HG02852 (cell line): ENCODE measurements around the gene UCP3.

Source experiments
- ATAC-seq: cut with Tn5 transposase; IDR thresholded peaks from one replicate; pipeline ENCODE4 v1.9.1; 2021; ENCODE audit warnings: mild to moderate bottlenecking, moderate library complexity; ENCODE audit not compliant: unreplicated experiment

UCP3 gene

GRCh38 chr11:73980001-73980961, 28.6 kb downstream of the UCP3 start:
- ATAC-seq: peak; percentile 47

- no peak for ATAC-seq
Observed at GRCh38 chr11:73978576-73979086, 30.3 kb downstream of the UCP3 start.

GRCh38 chr11:73977856-73978519, 30.9 kb downstream of the UCP3 start:
- no peak for ATAC-seq

GRCh38 chr11:73976451-73977151, 32.3 kb downstream of the UCP3 start:
- no peak for ATAC-seq

GRCh38 chr11:73975479-73975757, 33.5 kb downstream of the UCP3 start:
- ATAC-seq: no peak

GRCh38 chr11:73974604-73975478, 34.0 kb downstream of the UCP3 start:
- ATAC-seq: no peak

- no peak for ATAC-seq
Observed at GRCh38 chr11:73972620-73973449, 36.0 kb downstream of the UCP3 start.

GRCh38 chr11:73972187-73972586, 36.7 kb downstream of the UCP3 start:
- ATAC-seq: no peak

GRCh38 chr11:73971175-73971719, 37.6 kb downstream of the UCP3 start:
- no peak for ATAC-seq

- ATAC-seq: no peak
Observed at GRCh38 chr11:73969991-73970800, 38.7 kb downstream of the UCP3 start.

GRCh38 chr11:73969091-73969490, 39.8 kb downstream of the UCP3 start:
- ATAC-seq: no peak

- ATAC-seq: no peak
Observed at GRCh38 chr11:73968356-73968966, 40.4 kb downstream of the UCP3 start.

- no peak for ATAC-seq
Observed at GRCh38 chr11:73965764-73966121, 43.1 kb downstream of the UCP3 start.

- no peak for ATAC-seq
Observed at GRCh38 chr11:73965076-73965763, 43.7 kb downstream of the UCP3 start.

GRCh38 chr11:73963861-73964260, 45.0 kb downstream of the UCP3 start:
- no peak for ATAC-seq

- no peak for ATAC-seq
Observed at GRCh38 chr11:73962101-73962705, 46.7 kb downstream of the UCP3 start.

- ATAC-seq: no peak
Observed at GRCh38 chr11:73961321-73961720, 47.6 kb downstream of the UCP3 start.
